OCI-LY3 (cell line): ENCODE measurements around the gene PCBP3.

Experiments
- H2AFZ ChIP-seq: fragments of 200-600, 300-600 bp; shearing (Covaris generic); 2 replicates; pipeline ENCODE4 v1.6.0; 2014; ENCODE audit warnings: antibody characterized with exemption, low read depth, low read length
- H3K27ac ChIP-seq: fragments of 200-600, 300-600 bp; sonication (generic); 2 replicates; pipeline ENCODE4 v1.5.1; 2014; ENCODE audit warnings: mild to moderate bottlenecking, low read length, moderate library complexity, mixed read lengths
- H3K27me3 ChIP-seq: fragments of 200-600, 300-600 bp; sonication (generic); 2 replicates; pipeline ENCODE4 v1.6.1; 2014; ENCODE audit warnings: low read depth, low read length, mixed read lengths
- H3K36me3 ChIP-seq: fragments of 200-600, 300-600 bp; sonication (generic); replicated peaks from 2 replicates; pipeline ENCODE3; 2014; ENCODE audit warnings: low read depth, low read length, mixed read lengths
- H3K4me1 ChIP-seq: fragments of 300-600, 200-600 bp; sonication (generic); 2 replicates; pipeline ENCODE4 v1.6.1; 2014; ENCODE audit warnings: low read length, mixed read lengths
- H3K4me2 ChIP-seq: fragments of 200-600, 300-600 bp; sonication (generic); 2 replicates; pipeline ENCODE4 v1.6.1; 2014; ENCODE audit warnings: low read length, mixed read lengths
- H3K4me3 ChIP-seq: fragments of 300-600, 200-600 bp; sonication (generic); 2 replicates; pipeline ENCODE4 v1.5.1; 2014; ENCODE audit warnings: antibody characterized with exemption, mild to moderate bottlenecking, low read length, moderate library complexity
- H3K79me2 ChIP-seq: fragments of 300-600, 200-600 bp; shearing (Covaris generic); 2 replicates; pipeline ENCODE4 v1.6.1; 2014; ENCODE audit warnings: mild to moderate bottlenecking, low read length, mixed read lengths
- H3K9ac ChIP-seq: fragments of 300-600, 200-600 bp; shearing (Covaris generic); 2 replicates; pipeline ENCODE4 v1.6.0; 2014; ENCODE audit warnings: mild to moderate bottlenecking, low read length, moderate library complexity
- H3K9me3 ChIP-seq: fragments of 200-600, 300-600 bp; shearing (Covaris generic); 2 replicates; pipeline ENCODE4 v1.6.1; 2014; ENCODE audit warnings: low read length, mixed read lengths; ENCODE audit not compliant: insufficient read depth
- H4K20me1 ChIP-seq: fragments of 200-600, 300-600 bp; sonication (generic); 2 replicates; pipeline ENCODE4 v1.6.1; 2016; ENCODE audit warnings: low read length, mixed read lengths; ENCODE audit not compliant: insufficient read depth
- EZH2phosphoT487 ChIP-seq: fragments of 200-600 bp; shearing (Covaris generic); IDR thresholded peaks from 2 replicates; pipeline ENCODE4 v1.6.1; 2018; ENCODE audit warnings: antibody characterized with exemption, mixed run types, low read depth
- TF ChIP-seq, protein P1 (sequence below): fragments of 200-600, 300-600 bp; sonication (generic); IDR thresholded peaks from 2 replicates; pipeline ENCODE4 v1.5.1; 2014; ENCODE audit warnings: antibody characterized with exemption, low read length, low read depth

Gene PCBP3

DNA sequence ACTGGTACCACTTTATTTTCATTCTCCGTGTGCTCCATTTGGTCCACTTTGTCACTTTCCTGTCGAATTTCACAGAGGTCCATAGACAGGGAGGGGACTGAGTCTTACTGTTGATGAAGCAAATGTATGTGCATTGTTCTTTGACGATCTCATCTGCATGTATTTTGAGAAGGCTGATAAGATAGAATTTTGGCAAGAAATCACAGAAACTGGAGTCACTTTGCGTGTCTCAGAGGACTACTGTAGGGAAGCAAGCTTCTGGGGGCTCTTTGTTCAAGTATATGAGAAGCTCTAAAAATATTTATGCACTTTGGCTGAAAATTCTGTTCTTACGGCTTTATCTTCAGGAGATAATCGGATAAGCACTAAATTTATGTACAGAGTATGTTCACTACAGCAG is 78.1 kb downstream of the PCBP3 start:
- H3K36me3 ChIP-seq, result no peaks in the 10 kb centered on the region
- H3K9ac ChIP-seq, result no peak overlapping the region
- H3K4me2 ChIP-seq, result no peak overlapping the region
- H3K27ac ChIP-seq, result no peak overlapping the region
- no peaks in the 10 kb centered on the region for H3K9me3 ChIP-seq
- 0 out of 2 replicates have a peak, but pooled peaks cover 4% of the 10 kb centered on the region for H3K27me3 ChIP-seq
- TF ChIP-seq, protein P1, sequence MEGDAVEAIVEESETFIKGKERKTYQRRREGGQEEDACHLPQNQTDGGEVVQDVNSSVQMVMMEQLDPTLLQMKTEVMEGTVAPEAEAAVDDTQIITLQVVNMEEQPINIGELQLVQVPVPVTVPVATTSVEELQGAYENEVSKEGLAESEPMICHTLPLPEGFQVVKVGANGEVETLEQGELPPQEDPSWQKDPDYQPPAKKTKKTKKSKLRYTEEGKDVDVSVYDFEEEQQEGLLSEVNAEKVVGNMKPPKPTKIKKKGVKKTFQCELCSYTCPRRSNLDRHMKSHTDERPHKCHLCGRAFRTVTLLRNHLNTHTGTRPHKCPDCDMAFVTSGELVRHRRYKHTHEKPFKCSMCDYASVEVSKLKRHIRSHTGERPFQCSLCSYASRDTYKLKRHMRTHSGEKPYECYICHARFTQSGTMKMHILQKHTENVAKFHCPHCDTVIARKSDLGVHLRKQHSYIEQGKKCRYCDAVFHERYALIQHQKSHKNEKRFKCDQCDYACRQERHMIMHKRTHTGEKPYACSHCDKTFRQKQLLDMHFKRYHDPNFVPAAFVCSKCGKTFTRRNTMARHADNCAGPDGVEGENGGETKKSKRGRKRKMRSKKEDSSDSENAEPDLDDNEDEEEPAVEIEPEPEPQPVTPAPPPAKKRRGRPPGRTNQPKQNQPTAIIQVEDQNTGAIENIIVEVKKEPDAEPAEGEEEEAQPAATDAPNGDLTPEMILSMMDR, result no peak
- TF ChIP-seq EZH2phosphoT487, result no peak
- H3K4me1 ChIP-seq, result no peaks in the 10 kb centered on the region
- no peak overlapping the region for H2AFZ ChIP-seq
- H3K4me3 ChIP-seq, result no peak overlapping the region
- no peaks in the 10 kb centered on the region for H3K79me2 ChIP-seq
- no peaks in the 10 kb centered on the region for H4K20me1 ChIP-seq

DNA sequence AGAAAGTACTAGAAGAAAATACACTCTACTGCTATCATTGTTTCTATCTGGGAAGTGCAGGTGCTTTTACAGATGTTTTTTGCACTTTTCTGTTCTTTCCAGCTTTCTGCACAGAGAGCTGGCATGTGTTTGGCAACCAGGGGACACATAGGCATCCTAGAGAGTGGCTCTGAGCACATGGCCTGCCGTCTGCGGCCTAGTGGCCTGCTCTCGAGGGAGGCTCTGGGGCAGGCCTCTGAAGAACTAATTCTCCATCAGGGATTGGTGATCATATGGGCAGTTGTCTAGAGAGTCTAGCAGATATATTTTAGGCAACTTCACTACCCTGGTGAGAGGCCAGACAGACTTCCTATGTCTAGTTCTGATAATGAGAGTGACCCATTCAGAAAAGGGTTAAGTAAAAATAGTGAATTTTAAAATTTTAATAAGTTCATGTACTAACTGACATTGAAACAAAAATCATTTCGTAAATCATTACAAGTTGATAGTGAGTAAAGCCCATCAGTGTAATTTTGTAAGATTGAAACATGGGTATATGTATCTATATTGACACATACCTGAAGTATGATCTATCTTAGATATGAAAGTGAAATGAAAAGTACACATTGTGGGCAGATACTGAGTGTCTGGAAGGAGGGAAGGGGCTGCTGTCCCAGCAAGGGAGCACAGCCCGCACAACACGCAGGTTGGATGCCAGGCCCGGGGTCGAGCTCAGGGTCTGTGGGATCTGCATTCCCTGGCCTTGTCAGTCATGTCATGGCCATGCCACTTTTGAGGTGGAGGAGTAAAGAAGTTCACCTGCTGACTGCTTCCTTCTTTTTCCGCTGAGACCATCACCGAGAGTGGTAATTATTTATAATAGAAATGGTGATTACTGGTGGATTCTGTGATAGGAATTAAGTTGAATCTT is 79.8 kb downstream of the PCBP3 start:
- Histone ChIP-seq H3K4me1 (no peaks in the 10 kb centered on the region), H3K4me2 (no peak overlapping the region)
- TF ChIP-seq, protein P1, result no peak
- no peak for TF ChIP-seq EZH2phosphoT487

DNA sequence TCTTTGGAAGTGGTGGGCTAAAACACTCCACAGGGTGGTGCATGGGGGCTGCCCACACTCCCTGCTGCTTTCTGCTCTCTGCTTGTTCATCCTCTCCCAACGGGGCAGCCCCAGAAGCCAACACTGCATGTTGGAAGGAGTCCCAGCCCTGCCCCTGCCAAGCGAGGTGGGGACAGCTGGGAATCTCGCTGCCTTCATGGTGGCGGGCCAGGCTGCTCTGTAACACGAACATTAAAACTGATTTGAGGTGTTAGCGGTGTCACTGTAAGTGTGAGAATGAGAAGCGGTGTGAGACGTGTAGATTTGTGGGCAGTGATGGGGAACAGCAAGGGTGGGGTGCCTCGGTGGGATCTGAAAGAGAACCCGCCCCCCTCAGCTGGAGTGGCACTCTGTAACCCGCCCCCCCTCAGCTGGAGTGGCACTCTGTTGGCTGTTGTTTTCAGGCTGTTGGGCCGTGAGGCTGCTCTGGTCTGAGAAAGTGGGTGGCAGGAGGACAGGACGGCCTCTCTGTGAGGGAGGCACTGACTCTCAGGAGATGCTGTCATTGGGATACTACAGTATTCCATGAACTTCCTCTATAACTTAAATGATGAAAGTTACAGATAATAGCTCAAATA is 80.9 kb downstream of the PCBP3 start:
- no peaks in the 10 kb centered on the region for H3K4me1 ChIP-seq
- no peaks in the 10 kb centered on the region for H3K27me3 ChIP-seq
- no peak overlapping the region for H3K27ac ChIP-seq
- no peak overlapping the region for H3K4me3 ChIP-seq
- H3K4me2 ChIP-seq, result no peak overlapping the region
- no peaks in the 10 kb centered on the region for H4K20me1 ChIP-seq
- no peak overlapping the region for H3K9ac ChIP-seq
- H2AFZ ChIP-seq, result no peak overlapping the region
- H3K9me3 ChIP-seq, result no peaks in the 10 kb centered on the region
- no peak for TF ChIP-seq EZH2phosphoT487
- TF ChIP-seq, protein P1, result no peak
- no peaks in the 10 kb centered on the region for H3K79me2 ChIP-seq
- no peaks in the 10 kb centered on the region for H3K36me3 ChIP-seq

More for the DNA sequence above, 79.8 kb downstream of the PCBP3 start:
- Histone ChIP-seq H3K27ac (no peak overlapping the region), H3K36me3 (no peaks in the 10 kb centered on the region), H3K4me3 (no peak overlapping the region), H2AFZ (no peak overlapping the region), H3K79me2 (no peaks in the 10 kb centered on the region), H3K9me3 (no peaks in the 10 kb centered on the region), H3K27me3 (no peaks in the 10 kb centered on the region), H4K20me1 (no peaks in the 10 kb centered on the region), H3K9ac (no peak overlapping the region)
